Activated CD4-positive, CD25-positive, alpha-beta regulatory T cell (primary cell): ENCODE measurements around the gene HACD3.

Source experiments
- DNase-seq, 4 experiments: peaks; one replicate each; lab custom pipeline; 2025; lab: John Stamatoyannopoulos, UW

The HACD3 gene

GRCh38 chr15:65530318-65531111, at the start of gene HACD3:
Gene HACD3, plus strand, starts transcription at chr15:65530463. Its CDS starts 169 bp downstream, at chr15:65530632.
- peak; percentile 78 to 82 (median 81) for DNase-seq

GRCh38 chr15:65484876-65485275, 45.4 kb upstream of the HACD3 start:
- no peak for DNase-seq

GRCh38 chr15:65494076-65494475, 36.2 kb upstream of the HACD3 start:
- DNase-seq = no peak

- no peak for DNase-seq
Observed at GRCh38 chr15:65509321-65509720, 20.9 kb upstream of the HACD3 start.

- no peak for DNase-seq
Observed at GRCh38 chr15:65512189-65512588, 18.1 kb upstream of the HACD3 start.

- DNase-seq = no peak
Observed at GRCh38 chr15:65512807-65513416, 17.4 kb upstream of the HACD3 start.

GRCh38 chr15:65516997-65517865, 13.0 kb upstream of the HACD3 start, which contains the start of gene DPP8:
Gene DPP8, minus strand, starts transcription at chr15:65517689. Its CDS starts 5,136 bp downstream, at chr15:65512553.
- DNase-seq = peak; percentile 87 to 91 (median 90)

GRCh38 chr15:65517866-65518207, 12.4 kb upstream of the HACD3 start:
- no peak for DNase-seq

GRCh38 chr15:65518633-65519285, 11.5 kb upstream of the HACD3 start:
- DNase-seq = no peak

GRCh38 chr15:65521350-65521749, 8.9 kb upstream of the HACD3 start:
- no peak for DNase-seq

GRCh38 chr15:65524226-65524625, 6.0 kb upstream of the HACD3 start:
- no peak for DNase-seq

- DNase-seq = no peak
Observed at GRCh38 chr15:65525622-65526021, 4.6 kb upstream of the HACD3 start.

- DNase-seq = no peak
Observed at GRCh38 chr15:65528461-65529060, 1.7 kb upstream of the HACD3 start.

GRCh38 chr15:65529762-65530317, 423 bp upstream of the HACD3 start:
- no peak for DNase-seq

- no peak for DNase-seq
Observed at GRCh38 chr15:65532738-65533051, 2.4 kb downstream of the HACD3 start.

GRCh38 chr15:65533057-65533756, 2.9 kb downstream of the HACD3 start:
- no peak for DNase-seq

GRCh38 chr15:65535192-65535591, 4.9 kb downstream of the HACD3 start:
- no peak for DNase-seq

- no peak for DNase-seq
Observed at GRCh38 chr15:65540314-65540713, 10.1 kb downstream of the HACD3 start.

- DNase-seq = no peak
Observed at GRCh38 chr15:65541231-65541820, 11.1 kb downstream of the HACD3 start.

GRCh38 chr15:65547841-65548240, 17.6 kb downstream of the HACD3 start:
- DNase-seq = no peak
